GM10847 (cell line): ENCODE data around the gene DSTYK.

Source experiments
- POLR2A ChIP-seq: IDR thresholded peaks from 2 replicates; pipeline ENCODE4 v1.6.1; 2011; ENCODE audit not compliant: insufficient read length; ENCODE audit errors: extremely low read depth

The DSTYK gene

GRCh38 chr1:205205055-205205454, 6.4 kb downstream of the DSTYK start:
- no peak for TF ChIP-seq POLR2A

GRCh38 chr1:205204552-205204951, 7.0 kb downstream of the DSTYK start:
- no peak for TF ChIP-seq POLR2A

- TF ChIP-seq POLR2A: no peak
Measured at GRCh38 chr1:205199931-205200299, 11.6 kb downstream of the DSTYK start.

GRCh38 chr1:205199090-205199930, 12.2 kb downstream of the DSTYK start:
- TF ChIP-seq POLR2A: no peak

- TF ChIP-seq POLR2A: no peak
Measured at GRCh38 chr1:205192287-205192686, 19.2 kb downstream of the DSTYK start.

GRCh38 chr1:205191622-205192021, 19.9 kb downstream of the DSTYK start:
- TF ChIP-seq POLR2A: no peak

- TF ChIP-seq POLR2A: no peak
Measured at GRCh38 chr1:205190845-205191577, 20.5 kb downstream of the DSTYK start.

GRCh38 chr1:205189131-205189530, 22.4 kb downstream of the DSTYK start:
- TF ChIP-seq POLR2A: no peak

- TF ChIP-seq POLR2A: no peak
Measured at GRCh38 chr1:205188596-205188995, 22.9 kb downstream of the DSTYK start.

GRCh38 chr1:205188098-205188497, 23.4 kb downstream of the DSTYK start:
- TF ChIP-seq POLR2A: no peak

GRCh38 chr1:205187420-205187819, 24.1 kb downstream of the DSTYK start:
- no peak for TF ChIP-seq POLR2A

GRCh38 chr1:205186191-205186590, 25.3 kb downstream of the DSTYK start:
- no peak for TF ChIP-seq POLR2A

GRCh38 chr1:205183676-205184335, 27.7 kb downstream of the DSTYK start:
- no peak for TF ChIP-seq POLR2A

GRCh38 chr1:205182930-205183329, 28.6 kb downstream of the DSTYK start:
- TF ChIP-seq POLR2A: no peak

GRCh38 chr1:205179842-205180241, 31.7 kb downstream of the DSTYK start:
- no peak for TF ChIP-seq POLR2A

- no peak for TF ChIP-seq POLR2A
Measured at GRCh38 chr1:205172729-205173366, 38.7 kb downstream of the DSTYK start.

- no peak for TF ChIP-seq POLR2A
Measured at GRCh38 chr1:205171369-205171768, 40.1 kb downstream of the DSTYK start.
